Natural killer cell treated with Interleukin-12 subunit alpha and Interleukin-12 subunit beta and Interleukin-15 and Interleukin-18, amount 100 ng/mL, for 72 hours (primary cell): ENCODE measurements around the gene RAB3IL1. TPM values are rescaled to one million over a fixed set of nuclear protein-coding genes. Genes with fewer than 3 reads are reported as not detected.
A peak's percentile ranks its signal among the peaks of the same experiment; 100 is the strongest.

Experiments used
- ATAC-seq, 2 donors: fragments of 150-1000 bp; cut with Tn5 transposase in 1 of 2; sonication (Bioruptor Pico), chemical (Tn5 transposase) in 1 of 2; 2 replicates each; pipeline ENCODE4 v1.10.0; 2021
- DNase-seq: peaks from one replicate; pipeline ENCODE4 v3.0.0; 2022; ENCODE audit warnings: low spot score
- H3K27ac Mint-ChIP-seq, 2 donors: 1 replicate in 1 of 2; 2 replicates in 1 of 2; pipeline ENCODE4 v1.8.0; 2022; ENCODE audit warnings: mixed read lengths in 2 of 2, mild to moderate bottlenecking in 1 of 2, moderate library complexity in 1 of 2
- H3K27me3 Mint-ChIP-seq, 2 donors: 1 replicate in 1 of 2; 2 replicates in 1 of 2; pipeline ENCODE4 v1.8.0; 2022; ENCODE audit warnings: mixed read lengths in 2 of 2
- H3K36me3 Mint-ChIP-seq: one replicate; pipeline ENCODE4 v1.8.0; 2022; ENCODE audit warnings: mixed read lengths
- H3K4me1 Mint-ChIP-seq, 2 donors: 1 replicate in 1 of 2; 2 replicates in 1 of 2; pipeline ENCODE4 v1.8.0; 2022; ENCODE audit warnings: low read depth in 2 of 2, mixed read lengths in 2 of 2, mild to moderate bottlenecking in 1 of 2
- H3K4me3 Mint-ChIP-seq: one replicate; pipeline ENCODE4 v1.8.0; 2022; ENCODE audit warnings: mixed read lengths
- H3K9me3 Mint-ChIP-seq: 2 replicates; pipeline ENCODE4 v1.8.0; 2022; ENCODE audit warnings: mixed read lengths
- total RNA-seq, 2 donors: library from RNA; stranded (reverse); gene quantifications; one replicate each; pipeline ENCODE4 v1.2.3, GENCODE V29; 2022

Gene RAB3IL1
- total RNA-seq, 2 donors from 2014 or later: not detected

DNA sequence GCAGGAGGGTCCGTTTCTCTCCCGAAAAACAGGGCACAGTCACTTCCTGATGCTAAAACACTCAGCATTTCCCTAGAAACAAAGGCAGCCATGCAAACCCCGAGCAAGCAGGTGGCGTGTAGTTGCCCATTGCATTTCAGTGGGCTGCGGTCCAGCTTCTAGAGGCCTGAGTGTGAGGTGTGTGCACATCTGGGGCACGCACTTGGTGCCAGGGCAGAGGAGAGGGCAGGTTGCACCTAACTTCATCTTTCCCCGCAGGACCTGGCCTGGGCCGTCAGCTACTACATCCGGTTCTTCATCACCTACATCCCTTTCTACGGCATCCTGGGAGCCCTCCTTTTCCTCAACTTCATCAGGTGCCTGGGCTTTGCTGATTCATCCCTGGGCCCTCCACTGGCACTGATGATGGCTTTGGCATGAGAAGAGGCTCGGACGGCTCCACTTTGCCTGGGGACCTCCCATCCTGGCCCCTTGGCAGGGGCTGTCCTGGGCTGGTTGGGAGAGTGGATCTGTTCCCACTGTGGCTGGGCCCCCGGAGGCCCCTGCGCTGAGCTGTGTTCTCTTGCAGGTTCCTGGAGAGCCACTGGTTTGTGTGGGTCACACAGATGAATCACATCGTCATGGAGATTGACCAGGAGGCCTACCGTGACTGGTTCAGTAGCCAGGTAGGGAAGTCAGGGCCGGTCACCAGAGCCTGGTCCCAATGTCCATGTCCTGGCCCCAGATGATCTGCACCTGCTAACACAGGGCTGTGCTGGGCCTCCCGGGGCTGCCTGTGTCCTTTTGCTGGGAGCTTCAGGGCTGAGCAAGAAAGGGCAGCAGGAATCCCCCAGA is 54.4 kb downstream of the RAB3IL1 start:
- Mint-ChIP-seq H3K36me3 (no peaks in the 10 kb centered on the region), H3K27me3 (no peaks in the 10 kb centered on the region), H3K9me3 (no peaks in the 10 kb centered on the region), H3K4me3 (no peak overlapping the region), H3K27ac (no peak overlapping the region), H3K4me1 (no peaks in the 10 kb centered on the region)
- ATAC-seq: no peak
- DNase-seq: no peak

DNA sequence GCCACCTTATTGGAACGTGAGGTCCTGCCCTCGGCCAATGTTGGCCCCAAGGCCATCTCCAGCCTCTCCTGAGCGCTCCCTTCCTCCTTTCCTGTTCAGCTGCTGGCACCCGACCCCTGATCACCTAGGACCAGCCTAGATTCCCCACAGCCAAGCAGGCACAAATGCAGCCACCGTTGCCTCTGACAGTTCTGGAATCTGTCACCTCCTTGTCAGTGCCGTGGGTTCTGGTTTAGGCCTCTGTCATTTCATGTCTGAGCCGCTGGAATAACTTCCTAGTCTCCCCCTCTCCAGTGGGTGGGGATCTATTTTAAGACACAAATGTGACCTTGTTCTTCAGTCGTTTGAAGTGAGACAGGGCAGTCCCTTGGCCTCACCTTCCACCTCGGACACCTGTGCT is 55.7 kb downstream of the RAB3IL1 start:
- ATAC-seq (no peak), DNase-seq (no peak)
- Mint-ChIP-seq H3K27me3 (no peaks in the 10 kb centered on the region), H3K36me3 (no peaks in the 10 kb centered on the region), H3K27ac (no peak overlapping the region), H3K4me1 (no peaks in the 10 kb centered on the region), H3K9me3 (no peaks in the 10 kb centered on the region), H3K4me3 (no peak overlapping the region)

DNA sequence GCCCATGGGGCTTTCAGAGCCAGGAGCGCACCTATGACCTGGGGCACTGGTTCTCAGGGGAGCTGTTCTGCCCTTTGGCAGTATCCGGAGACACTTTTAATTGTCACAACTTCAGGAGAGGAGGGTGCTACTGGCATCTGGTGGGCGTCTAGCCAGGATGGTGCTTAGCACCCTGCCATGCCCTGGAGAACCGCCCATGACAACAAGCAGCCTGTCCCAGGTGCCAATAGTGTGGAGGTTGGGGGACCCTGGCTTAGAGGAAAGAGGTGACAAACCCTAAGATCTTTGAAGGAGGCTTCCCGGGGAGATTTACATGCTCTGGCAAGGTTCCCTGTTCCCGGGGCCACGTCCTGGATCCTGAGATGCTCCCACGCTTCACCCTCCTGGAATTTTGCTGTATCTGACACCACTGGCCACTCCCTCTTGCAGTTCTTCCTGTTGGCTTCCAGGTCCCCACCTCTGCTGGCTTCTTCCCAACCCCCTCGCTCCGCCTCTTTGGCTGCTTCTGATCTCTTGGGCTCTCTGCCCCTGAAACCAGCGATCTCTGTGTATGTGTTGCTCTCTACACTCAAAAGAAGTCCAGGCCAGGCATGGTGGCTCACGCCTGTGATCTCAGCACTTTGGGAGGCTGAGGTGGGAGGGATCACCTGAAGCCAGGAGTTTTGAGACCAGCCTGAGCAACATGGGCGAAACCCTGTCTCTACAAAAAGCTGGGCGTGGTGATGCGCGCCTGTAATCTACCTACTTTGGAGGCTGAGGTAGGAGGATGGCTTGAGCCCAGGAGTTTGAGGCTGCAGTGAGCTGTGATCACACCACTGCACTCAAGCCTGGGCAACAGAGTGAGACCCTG is 57.1 kb downstream of the RAB3IL1 start:
- H3K27ac Mint-ChIP-seq: no peak overlapping the region

DNA sequence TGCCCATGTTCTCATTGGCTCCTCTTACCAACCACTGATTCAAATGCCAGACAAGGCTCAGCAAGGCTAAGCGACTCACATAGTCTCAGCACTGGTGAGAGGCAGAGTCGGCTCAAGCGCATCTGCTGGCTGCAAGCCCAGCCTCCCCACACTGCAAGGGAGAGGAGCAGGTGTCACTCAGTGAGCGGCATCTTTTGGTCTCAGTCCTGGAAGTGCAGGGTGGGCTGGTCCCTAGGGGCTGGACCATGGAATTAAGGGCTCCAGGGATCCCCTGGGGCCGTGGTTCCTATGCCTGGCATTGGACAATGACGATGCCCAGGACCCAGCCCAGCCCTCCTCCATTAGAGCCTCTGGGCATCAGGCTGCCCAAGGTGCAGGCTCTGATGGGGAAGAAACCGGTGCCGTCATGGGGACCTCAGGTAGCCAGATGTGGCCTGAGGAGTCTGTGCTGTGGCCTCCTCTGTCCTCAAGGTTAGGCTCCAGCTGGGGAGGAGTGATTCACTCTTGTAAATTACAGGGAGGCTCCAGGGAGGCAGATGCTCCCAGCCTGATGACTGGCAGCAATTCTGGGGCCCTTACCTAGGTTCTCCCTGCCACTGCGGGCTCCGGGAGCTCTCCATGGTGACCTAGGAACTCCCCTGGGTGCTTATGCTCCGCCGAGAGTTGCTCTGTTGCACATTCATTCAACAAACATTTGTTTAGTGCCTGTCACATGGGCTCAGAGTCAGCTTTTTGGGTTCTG is 61.3 kb downstream of the RAB3IL1 start:
- no peak for ATAC-seq
- no peaks in the 10 kb centered on the region for H3K36me3 Mint-ChIP-seq
- H3K4me3 Mint-ChIP-seq: no peak overlapping the region
- H3K9me3 Mint-ChIP-seq: no peaks in the 10 kb centered on the region
- no peak for DNase-seq
- H3K27me3 Mint-ChIP-seq: no peaks in the 10 kb centered on the region
- no peak overlapping the region for H3K27ac Mint-ChIP-seq
- no peaks in the 10 kb centered on the region for H3K4me1 Mint-ChIP-seq

More for the DNA sequence above, 57.1 kb downstream of the RAB3IL1 start:
- Mint-ChIP-seq H3K4me3 (no peak overlapping the region), H3K4me1 (no peaks in the 10 kb centered on the region), H3K27me3 (no peaks in the 10 kb centered on the region), H3K9me3 (no peaks in the 10 kb centered on the region), H3K36me3 (no peaks in the 10 kb centered on the region)
- no peak for ATAC-seq
- DNase-seq: no peak

DNA sequence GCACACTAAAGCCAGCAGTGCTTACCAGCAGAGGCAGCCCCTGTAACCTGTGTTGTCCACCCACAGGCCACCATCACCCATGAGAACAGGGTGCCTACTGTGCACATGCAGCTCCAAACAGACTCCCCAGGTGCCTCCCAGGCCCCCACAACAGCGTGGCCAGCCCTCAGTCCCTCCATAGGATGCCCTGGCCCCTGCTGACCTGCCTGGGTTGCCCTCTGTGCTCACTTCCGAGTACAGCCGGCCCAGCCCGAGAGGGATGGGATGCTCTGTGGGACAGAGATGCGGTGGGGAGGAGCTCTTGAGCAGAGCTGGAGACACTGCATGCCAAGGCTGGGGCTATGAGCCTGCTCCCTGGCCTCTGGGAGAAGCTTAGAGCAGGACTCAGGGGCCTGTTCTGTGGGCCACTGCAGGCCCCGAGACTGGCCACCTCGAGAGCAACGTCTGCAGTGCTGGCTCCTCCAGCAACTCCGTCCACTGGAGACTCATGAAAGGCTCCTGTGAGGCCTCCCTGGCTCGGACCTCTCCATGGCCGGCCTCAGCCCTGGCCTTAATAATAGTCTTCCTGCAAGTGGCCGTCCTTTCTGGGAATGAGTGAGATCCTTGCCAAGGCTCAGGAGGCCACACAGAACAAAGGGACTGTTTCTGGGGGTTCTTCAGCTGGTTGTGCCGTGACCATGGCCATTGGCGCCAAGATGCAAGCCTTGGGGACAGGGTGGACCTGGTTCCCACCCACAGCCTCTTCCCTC is 62.2 kb downstream of the RAB3IL1 start:
- Mint-ChIP-seq H3K36me3 (no peaks in the 10 kb centered on the region), H3K27me3 (no peaks in the 10 kb centered on the region), H3K4me1 (no peaks in the 10 kb centered on the region), H3K27ac (no peak overlapping the region), H3K9me3 (no peaks in the 10 kb centered on the region), H3K4me3 (no peak overlapping the region)
- ATAC-seq: no peak
- peak; percentile 51 for DNase-seq

DNA sequence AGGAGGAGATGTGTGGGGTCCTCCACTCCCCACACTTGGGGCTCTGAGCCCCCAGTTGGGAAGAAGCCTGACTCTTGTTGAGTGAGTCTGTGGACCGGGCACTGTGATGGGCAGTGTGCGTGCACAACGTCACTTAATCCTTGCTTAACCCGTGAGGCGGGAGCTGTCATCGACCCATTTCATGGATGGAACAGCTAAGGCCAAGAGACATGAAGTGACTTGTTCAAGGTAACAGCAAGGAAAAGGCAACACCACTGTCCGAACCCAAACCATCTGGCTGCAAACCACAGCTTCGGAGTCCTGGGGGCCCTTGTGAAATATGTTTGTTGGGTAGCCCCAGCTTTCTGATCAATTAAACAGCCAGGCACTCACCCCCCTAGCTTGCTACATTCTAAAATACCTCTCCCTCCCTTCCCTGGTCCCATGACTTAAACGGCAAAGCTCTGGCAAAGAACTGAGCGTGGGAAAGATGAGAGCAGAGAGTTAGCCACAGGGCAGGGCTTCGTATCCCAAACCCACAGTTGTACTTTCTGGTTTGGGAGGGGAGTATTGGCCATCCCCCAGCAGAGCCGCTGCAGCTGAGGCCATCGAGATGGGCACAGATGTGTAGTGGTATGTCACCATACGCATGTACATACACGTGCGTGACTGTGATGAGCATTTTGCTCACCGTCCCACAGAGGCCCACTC is 63.0 kb downstream of the RAB3IL1 start:
- Mint-ChIP-seq H3K4me3 (no peak overlapping the region), H3K4me1 (no peaks in the 10 kb centered on the region), H3K9me3 (no peaks in the 10 kb centered on the region), H3K27ac (no peak overlapping the region), H3K36me3 (no peaks in the 10 kb centered on the region), H3K27me3 (no peaks in the 10 kb centered on the region)
- DNase-seq (peak; percentile 45), ATAC-seq (no peak)

DNA sequence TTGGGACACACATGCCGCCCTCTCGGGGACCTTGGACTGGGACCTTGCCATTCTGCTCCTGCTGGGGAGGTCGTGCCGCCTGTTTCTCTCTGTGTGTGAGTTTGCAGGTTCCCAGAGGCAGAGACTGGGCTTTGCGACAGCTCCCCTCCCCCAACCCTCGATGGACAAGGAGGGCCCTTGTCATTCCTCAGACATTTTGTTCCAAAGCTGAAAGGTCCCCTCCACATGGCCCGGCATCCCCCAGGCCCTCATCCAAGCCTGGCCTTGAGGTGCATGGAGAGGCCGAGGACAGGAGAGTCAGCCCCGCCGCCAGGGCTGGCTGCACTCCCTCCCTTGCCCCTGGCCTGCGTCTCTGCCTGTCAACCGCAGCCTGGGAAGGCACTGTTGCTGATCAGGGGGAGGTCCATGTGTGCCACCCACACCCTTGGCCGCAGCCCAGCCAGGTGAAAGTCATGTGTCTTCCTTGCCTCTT is 63.6 kb downstream of the RAB3IL1 start:
- DNase-seq (no peak), ATAC-seq (no peak)
- H3K9me3 Mint-ChIP-seq: no peaks in the 10 kb centered on the region
- H3K27me3 Mint-ChIP-seq: no peaks in the 10 kb centered on the region
- H3K4me3 Mint-ChIP-seq: no peak overlapping the region
- peak overlapping the region in 1 of 2 donors; percentile 57 for H3K27ac Mint-ChIP-seq
- no peaks in the 10 kb centered on the region for H3K36me3 Mint-ChIP-seq
- H3K4me1 Mint-ChIP-seq: no peaks in the 10 kb centered on the region

DNA sequence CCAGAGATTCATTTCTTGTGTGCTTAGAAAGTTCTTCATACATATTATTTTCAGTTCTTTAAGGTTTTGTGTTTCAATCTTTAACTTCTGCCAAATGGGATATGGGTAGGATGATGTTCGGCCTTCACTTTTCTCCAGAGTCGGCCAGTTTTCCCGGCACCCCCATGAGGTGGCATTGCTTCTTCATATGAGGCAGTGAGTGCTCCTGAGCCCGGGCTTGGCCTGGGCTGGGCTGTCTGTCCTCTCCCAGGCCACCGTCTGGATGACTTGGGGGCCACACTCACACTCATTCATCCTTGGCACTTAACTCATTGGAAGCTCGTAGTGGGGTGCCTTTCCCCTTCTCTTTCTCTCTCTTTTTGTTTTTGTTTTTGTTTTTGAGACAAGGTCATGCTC is 65.5 kb downstream of the RAB3IL1 start:
- Mint-ChIP-seq H3K27me3 (no peaks in the 10 kb centered on the region), H3K27ac (no peak overlapping the region), H3K4me3 (no peak overlapping the region), H3K9me3 (no peaks in the 10 kb centered on the region), H3K4me1 (no peaks in the 10 kb centered on the region), H3K36me3 (no peaks in the 10 kb centered on the region)
- ATAC-seq (no peak), DNase-seq (no peak)

DNA sequence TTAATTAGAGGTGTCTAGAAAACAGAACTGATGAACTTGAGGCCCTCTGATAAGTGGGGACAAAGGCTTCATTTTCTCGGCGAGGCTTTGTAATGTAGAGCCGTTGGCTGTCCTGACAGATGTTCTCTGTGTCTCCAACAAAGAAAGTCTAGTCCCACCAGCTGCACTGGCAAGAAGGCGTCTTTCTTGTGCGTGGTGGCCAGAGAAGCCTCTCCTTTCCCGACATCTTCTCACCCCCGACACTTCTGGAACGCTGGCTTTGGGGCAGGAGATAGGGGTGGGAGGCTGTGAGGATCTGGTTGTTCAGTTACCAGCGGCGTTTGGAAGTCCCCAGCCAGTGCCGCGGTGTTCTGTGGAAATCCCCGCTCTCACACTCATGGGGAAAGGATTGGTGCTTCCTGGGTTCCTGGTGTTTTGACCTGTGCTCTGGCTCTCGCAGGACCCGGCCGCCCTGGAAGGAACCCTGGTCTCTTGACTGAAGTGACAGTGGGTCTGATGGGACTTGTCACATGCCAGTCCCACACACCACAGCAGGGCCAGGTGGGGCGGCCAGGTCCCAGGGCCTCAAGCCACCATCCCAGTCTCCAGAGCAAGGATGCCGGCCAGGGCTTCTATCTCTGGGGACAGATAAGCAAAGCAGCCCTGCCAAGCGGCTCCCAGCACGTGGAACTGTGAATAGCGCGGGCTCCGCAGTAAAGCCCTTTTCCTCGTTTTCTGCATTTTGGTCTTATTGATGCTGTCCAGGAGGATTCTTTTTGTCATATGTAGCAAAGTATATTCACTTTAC is 66.1 kb downstream of the RAB3IL1 start:
- Mint-ChIP-seq H3K4me1 (no peaks in the 10 kb centered on the region), H3K36me3 (no peaks in the 10 kb centered on the region), H3K4me3 (no peak overlapping the region), H3K27me3 (no peaks in the 10 kb centered on the region), H3K9me3 (no peaks in the 10 kb centered on the region), H3K27ac (no peak overlapping the region)
- no peak for DNase-seq
- ATAC-seq: no peak

DNA sequence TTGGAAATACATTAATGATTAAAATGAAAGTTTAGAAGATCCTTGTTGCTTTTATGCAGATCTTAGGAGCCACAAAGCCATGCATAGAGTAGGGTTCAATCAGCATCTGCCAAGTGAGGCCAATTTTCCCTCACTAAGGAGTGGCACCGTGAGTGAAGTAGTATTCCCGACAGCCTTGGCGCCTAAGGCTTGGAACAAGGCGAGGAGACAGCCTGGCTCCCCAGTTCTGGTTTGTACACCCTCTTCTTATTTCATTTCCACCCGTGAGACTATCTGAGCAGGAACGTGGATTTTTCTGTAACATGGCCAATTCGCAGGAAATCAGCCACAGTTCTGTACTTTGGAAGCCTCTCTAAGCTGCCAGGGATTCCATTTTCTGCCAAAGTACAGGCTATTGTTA is 66.7 kb downstream of the RAB3IL1 start:
- Mint-ChIP-seq H3K27me3 (no peaks in the 10 kb centered on the region), H3K36me3 (no peaks in the 10 kb centered on the region), H3K9me3 (no peaks in the 10 kb centered on the region), H3K4me3 (no peak overlapping the region), H3K27ac (no peak overlapping the region), H3K4me1 (no peaks in the 10 kb centered on the region)
- ATAC-seq: no peak
- DNase-seq: no peak

DNA sequence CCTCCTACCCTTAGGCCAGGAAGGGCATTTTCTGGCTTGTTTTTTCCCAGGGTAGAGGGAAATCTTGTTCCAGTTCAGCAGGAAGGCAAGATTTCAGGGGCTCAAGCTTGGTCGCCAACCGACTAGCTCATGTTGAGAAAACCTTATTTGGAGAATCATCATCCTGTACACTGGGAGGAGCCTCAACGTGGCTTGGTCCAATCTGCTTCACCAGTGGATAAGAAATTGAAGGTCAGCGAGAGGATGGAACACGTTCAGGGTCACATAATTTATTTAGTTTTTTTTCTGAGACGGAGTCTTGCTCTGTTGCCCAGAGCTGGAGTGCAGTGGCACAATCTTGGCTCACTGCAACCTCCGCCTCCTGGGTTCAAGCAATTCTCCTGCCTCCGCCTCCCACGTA is 68.7 kb downstream of the RAB3IL1 start:
- Mint-ChIP-seq H3K27me3 (no peaks in the 10 kb centered on the region), H3K36me3 (no peaks in the 10 kb centered on the region), H3K4me1 (no peaks in the 10 kb centered on the region), H3K9me3 (no peaks in the 10 kb centered on the region), H3K27ac (no peak overlapping the region), H3K4me3 (no peak overlapping the region)
- ATAC-seq (no peak), DNase-seq (no peak)

DNA sequence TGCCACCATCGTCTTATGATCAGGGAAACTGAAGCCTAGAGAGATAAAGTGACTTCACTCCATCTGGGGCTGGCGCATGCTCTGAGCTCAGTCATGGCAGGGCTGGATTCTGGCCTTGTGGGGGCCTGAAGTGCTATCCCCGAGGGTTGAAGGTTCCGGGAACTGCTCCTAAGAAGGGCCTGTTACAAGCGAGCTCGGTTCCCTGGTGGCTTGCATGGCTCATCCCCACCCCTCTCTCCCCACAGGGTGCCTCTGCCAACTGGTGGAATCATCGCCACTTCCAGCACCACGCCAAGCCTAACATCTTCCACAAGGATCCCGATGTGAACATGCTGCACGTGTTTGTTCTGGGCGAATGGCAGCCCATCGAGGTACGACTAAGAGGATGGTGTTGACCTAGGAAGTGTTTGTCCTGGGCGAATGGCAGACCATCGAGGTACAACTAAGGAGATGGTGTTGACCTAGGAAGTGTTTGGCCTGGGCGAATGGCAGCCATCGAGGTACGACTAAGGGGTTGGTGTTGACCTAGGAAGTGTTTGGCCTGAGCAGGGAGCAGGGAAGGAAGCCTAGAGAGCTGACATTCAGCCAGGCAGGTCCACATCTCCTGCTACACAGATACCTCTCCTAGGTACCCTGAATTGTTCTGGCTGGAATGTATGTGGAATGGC is 69.3 kb downstream of the RAB3IL1 start:
- DNase-seq: no peak
- no peak overlapping the region for H3K27ac Mint-ChIP-seq
- H3K9me3 Mint-ChIP-seq: no peaks in the 10 kb centered on the region
- no peak overlapping the region for H3K4me3 Mint-ChIP-seq
- no peaks in the 10 kb centered on the region for H3K27me3 Mint-ChIP-seq
- H3K36me3 Mint-ChIP-seq: no peaks in the 10 kb centered on the region
- H3K4me1 Mint-ChIP-seq: no peaks in the 10 kb centered on the region
- ATAC-seq: no peak
